ENCODE results near the gene GIT2. TPM values are rescaled to one million over a fixed set of nuclear protein-coding genes. Genes with fewer than 3 reads are reported as not detected.
A peak's percentile ranks its signal among the peaks of the same experiment; 100 is the strongest.

The GIT2 gene
- total RNA-seq, 1 donor from 2014 or later: 16.3 TPM

DNA sequence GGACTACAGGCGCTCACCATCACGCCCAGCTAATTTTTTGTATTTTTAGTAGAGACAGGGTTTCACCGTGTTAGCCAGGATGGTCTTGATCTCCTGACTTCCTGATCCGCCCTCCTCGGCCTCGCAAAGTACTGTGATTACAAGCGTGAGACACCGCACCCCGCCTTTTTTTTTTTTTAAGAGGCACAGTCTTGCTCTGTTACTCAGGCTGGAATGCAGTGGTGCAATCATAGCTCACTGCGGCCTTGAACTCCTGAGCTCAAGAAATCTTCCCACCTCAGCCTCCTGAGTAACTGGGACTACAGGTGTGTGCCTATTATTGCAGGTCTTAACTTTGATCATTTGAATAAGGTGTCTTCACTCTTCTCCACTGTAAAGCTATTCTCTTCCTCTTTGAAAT, 110.6 kb downstream of the GIT2 start:
- ATAC-seq: peak; percentile 36

- peak; percentile 57 for ATAC-seq
Observed at GRCh38 chr12:109883461-109883860, 112.7 kb downstream of the GIT2 start.

DNA sequence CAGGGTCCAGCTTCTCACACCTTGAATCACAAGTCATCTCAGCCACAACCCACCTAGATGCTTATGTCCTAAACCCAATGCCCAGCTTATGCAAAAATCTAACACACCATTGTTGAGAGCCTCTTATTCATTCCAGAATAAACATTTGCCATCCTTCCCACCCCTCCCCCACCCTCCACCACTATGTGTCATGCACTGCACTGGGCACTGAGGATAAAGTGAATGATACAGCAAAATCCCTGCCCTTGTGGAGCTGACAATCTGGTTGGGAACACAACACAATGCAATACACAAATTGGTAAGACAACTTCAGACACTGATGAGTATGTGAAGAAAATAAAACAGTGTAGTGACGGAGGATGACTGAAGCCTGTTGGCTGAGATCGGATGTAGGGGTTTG, 114.4 kb downstream of the GIT2 start:
- peak; percentile 54 for ATAC-seq

- no peak for ATAC-seq
Observed at GRCh38 chr12:109880938-109881337, 115.2 kb downstream of the GIT2 start.

DNA sequence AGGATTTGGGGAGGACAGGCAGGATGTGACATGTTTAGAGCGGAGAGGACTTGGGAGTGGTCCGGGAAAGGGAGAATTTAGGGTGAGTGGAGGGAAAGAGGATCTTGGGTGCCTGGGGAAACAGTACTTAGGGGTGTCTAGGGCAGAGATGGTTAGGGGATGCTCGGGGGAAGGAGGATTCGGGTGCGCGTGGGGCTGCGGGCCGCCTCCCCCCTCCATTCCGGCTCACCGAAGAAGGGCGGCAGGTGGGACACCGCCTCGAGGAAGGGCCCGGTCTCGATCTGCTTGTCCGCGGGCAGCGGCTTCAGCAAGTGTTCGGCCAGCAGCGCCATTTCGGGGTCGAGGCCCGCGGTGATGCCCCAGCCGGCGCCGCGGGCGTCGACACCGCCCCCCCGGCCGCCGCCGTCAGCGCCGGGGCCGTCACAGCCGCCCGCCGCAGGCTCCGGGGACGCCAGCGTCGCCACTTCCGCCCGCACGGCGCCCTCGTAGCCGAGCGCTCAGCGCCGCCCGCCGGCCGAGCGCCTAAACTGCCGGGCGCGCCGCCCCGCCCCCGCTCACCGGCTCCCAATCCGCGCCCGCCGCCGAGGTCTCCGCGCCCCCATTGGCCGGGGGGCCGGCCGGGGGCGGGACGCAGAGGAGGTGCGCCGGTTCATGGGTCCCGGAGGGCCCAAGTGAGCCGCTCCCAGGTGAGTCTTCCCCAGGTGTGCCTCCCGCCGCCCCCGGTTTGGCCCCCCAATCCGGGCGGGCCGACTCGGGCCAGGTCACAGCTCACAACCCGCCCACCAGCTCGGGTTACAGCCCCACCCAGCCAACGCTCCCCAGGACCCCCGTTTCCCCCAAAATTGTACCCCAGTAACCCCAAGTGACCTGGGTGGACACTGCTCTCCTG, 115.9 kb downstream of the GIT2 start, which contains the start of gene GLTP:
Gene GLTP (minus strand): TSS at position 499 of the 889 bp plus-strand sequence. CDS start 167 bp downstream, at position 332.
- ATAC-seq: peak; percentile 76

Other genes with a start within 250 kb of the GIT2 start
- gene TRPV4, start 163.0 kb downstream of the GIT2 start, total RNA-seq: 7.3 TPM
- gene GLTP, start 115.8 kb downstream of the GIT2 start, total RNA-seq: 362 TPM
- 13.1 TPM for gene TCHP, start 96.1 kb downstream of the GIT2 start, total RNA-seq
- 31.8 TPM for gene ANKRD13A, start 3.1 kb upstream of the GIT2 start, total RNA-seq
- 3.3 TPM for gene C12orf76, start 52.2 kb upstream of the GIT2 start, total RNA-seq
- gene IFT81, start 128.0 kb upstream of the GIT2 start, total RNA-seq: 2.5 TPM